Activated effector memory CD4-positive, alpha-beta T cell treated with anti-CD3 and anti-CD28 coated beads, Interleukin-2, amount 50 U/mL, for 16 hours (primary cell): Measurements from ENCODE around the gene TOMM5.

Experiments
- DNase-seq: peaks from one replicate; pipeline ENCODE4 v3.0.0-alpha.2; 2020

Gene TOMM5

DNA sequence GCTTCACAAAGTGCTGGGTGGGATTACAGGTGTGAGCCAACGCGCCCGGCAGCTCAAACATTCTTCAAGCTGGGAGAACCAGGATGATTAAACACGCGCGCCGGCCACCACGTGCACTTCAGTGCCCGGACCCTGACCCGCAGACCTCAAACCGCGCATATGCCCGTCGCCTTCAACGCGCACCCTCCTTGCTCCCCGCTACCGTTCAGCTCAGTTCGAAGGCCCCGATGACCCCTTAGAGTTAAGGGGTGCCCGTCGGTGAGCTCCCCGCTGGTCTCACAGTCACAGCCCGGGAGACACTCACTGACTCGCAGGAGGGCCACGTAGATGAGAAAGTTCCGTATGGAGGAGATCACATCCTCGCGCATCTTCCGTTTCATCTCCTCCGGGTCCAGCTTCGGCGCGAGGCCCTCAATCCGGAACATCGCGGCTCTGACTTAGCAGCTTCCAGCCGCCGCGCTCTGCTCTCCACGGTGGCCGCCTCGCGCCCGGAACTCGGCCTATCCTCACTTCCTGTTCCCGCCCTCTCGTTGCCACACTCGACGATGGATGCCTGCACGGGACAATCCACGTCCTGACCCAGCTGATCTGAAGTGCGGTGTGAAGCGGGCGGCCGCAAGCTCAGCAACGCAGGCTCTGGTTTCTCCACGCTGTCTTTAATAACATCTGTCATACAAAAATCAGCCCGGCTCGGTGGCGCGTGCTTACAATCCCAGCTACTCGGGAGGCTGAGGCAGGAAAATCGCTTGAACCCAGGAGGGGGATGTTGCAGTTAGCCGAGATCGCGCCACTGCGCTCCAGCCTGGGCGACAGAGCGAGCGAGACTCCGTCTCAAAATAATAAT is at the start of gene TOMM5:
TSS of gene TOMM5 (minus strand) at position 490 of the 844 bp plus-strand sequence. CDS start at position 425, 65 bp downstream.
- peak; percentile 96 for DNase-seq

DNA sequence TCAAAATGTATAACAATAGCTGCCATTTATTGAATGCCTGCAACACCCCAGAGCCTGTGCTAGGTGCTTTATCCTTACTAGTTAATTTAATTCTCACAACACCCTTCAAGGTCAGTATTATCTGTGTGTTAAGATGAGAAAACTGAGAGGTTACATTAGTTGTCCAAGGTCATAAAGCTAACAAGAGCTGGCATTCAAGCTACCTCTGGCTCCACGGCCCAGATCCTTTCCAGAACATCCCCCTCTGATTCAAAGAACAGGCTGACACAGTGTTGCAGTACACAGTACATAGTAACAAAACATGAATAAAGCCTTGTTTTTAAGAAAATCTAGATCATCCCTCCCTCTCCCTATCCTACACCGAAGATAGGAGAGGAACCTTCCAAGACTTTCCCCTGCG is 48.9 kb upstream of the TOMM5 start:
- no peak for DNase-seq

DNA sequence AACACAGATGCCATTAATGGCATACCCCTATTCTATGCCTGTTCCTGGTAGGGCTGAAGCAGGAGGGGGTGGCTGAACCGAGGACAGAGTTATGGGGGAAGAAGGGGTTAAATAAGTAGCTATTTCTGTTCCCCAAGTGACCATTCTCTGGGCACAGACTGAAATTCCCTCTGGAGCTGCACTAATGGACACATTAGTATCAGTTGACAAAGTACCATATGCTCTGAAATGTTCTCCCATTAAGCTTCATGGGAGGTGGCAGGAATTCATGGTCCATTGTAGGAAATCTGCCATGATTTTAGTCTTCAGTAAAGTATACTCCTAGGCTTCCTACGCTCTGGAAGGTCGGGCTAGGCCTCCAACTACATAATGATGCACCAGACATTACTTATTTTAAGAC is 47.8 kb upstream of the TOMM5 start:
- DNase-seq, result no peak

DNA sequence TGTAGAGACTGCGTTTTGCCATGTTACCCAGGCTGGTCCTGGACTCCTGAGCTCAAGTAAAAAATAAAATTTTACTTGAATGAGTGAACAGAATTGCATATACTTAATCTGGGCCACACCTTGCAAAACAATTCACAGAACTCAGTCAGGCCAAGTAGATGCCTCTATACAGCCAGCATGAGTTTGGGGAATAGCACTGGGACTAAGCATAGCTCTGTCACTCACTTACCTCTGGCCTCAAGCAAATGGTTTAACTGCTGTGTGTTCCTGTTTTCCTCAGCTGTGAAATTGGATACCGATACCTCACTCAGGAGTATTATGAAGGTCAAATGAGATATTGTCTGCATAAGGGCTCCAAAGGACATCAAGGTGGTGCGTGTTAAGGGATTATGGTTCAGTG is 47.4 kb upstream of the TOMM5 start:
- no peak for DNase-seq

DNA sequence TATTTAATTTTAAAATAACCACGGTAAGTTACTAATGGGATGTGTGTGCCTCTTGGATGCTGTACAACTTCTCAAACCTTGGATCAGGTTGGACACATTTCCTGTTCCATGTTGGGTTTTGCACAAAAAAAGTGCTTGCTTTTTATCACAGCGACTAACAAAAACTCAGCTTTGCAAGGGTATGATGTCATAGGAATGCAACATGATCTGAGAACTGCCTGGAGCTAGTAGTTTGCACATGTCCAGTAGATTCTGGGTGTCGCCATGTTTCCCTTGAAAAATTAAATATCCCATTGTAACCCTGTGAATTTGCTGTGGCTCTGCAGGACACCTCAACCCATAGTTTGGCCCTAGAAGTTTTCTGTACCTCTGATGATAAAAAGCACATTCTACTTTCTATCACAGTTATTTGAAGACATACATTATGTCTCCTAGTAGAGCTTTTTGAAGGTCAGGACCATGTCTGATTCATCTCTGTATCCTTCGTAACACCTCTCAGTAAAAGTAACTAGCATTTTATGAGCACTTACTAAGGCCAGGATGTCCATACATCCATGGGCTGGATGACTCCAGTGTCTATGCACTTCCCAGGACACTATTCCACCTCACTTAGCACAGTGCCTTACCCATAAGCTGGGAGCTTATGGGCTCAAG is 46.8 kb upstream of the TOMM5 start:
- DNase-seq, result no peak

DNA sequence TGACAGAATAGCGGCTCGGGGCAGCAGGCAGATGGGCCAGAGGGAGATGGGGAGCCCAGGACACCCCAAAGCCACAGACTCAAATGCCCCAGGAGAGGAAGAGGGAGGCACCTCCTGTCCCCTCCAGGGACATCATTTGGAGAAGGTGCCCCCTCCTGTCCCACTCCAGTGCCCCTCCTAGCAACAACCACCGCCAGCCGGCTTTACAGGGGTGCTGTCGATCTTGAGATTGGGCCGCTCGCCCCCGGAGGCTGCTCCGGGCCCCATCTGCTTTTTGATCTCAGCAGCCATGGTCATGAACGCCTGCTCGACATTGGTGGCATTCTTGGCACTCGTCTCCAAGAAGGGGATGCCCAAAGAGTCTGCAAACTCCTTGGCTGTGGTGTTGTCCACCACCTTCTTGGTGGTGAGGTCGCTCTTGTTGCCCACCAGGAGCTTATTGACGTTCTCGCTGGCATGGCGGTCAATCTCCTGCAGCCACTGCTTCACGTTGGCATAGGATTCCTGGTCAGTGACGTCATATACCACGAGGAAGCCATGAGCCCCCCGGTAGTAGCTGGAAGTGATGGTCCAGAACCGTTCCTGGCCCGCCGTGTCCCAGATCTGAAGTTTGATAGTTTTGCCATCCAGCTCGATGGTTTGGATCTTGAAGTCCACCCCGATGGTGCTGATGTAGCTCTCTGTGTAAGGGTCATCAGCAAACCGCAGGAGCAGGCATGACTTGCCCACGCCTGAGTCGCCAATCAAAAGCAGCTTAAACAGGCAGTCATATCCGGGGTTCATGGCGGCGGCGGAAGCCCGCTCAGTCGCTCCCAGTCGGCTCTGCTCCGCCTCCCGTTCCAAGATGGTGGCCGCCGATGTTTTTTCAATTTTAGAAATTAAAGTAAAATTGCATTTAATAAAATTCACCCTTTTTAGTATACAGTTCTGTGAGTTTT is 44.4 kb upstream of the TOMM5 start:
- no peak for DNase-seq

DNA sequence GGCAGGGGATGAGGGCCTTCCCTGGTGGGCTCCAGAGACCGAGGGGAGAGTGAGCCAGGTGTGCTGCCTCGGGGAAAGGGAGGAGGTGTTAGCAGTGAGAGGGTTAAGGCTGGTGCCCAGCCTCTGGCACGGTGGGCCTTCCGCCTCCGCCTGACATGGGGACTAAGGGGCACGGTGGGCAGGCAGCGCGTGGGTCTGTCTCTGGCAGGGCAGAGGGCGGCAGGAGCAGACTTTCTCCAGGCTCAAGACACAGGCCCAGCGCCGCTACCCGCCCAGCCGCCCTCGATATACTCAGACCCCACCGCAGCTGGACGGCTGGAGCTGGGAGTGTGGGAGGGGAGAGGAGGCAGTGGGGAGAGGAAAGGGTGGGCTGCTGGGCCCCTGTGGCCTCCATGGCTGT is 43.4 kb upstream of the TOMM5 start:
- DNase-seq, result no peak

DNA sequence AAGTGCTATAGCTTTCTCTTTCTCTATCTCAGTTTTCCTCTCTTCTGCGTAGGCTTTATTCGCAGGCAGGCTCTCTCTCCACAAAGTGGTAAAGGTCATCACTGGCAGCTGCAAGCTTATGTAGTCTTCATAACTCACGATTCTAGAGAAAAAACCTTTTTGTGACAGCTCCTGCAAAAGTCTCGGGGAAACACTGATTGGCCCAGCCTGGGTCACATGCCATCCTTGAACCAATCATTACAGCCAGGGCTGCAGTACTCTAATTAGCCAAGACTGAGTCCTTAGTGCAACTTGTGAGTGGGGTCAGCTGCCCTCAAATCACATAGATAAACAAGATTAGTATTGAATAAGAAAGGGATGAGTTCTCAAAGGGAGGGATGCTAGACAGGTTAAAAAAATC is 40.1 kb upstream of the TOMM5 start:
- no peak for DNase-seq

DNA sequence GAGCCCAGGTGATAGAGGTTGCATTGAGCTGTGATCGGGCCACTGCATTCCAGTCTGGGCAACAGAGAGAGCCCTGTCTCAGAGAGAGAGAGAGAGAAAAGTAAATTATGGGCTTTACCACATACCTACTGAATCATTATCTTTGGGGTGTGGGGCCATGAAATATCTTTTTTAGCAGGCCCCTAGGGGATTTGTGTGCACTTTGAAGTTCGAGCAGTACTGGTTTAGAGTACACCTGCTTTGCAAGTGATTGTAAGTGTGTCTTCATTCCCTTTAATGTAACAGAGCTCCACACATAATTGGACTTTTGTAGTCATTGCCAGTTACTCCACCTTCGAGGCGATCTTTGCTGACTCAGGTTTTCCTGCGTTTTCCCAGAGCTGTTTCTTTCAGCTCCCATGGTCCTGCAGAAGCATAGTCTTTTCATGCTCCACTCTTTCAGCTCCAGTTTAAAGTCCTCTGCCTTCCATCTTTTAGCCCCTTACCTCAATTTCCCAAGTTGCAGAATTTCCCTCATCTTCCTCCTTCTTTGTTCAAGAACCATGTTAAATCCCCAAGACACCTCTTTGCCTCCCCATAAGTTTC is 34.4 kb upstream of the TOMM5 start:
- no peak for DNase-seq

DNA sequence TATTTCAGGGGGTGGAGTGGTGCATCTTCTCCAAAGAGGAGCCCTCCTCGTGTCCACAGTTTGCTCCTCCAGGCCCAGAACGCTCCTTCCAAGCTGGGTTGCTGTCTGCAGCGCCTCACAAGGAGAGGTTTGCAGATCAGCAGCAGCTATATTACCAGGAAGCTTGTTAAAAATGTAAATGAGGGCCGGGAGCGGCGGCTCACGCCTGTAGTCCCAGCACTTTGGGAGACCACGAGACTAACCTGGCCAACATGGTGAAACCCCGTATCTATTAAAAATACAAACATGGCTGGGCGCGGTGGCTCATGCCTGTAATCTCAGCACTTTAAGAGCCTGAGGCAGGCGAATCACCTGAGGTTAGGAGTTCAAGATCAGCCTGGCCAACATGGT is 33.4 kb upstream of the TOMM5 start:
- no peak for DNase-seq

DNA sequence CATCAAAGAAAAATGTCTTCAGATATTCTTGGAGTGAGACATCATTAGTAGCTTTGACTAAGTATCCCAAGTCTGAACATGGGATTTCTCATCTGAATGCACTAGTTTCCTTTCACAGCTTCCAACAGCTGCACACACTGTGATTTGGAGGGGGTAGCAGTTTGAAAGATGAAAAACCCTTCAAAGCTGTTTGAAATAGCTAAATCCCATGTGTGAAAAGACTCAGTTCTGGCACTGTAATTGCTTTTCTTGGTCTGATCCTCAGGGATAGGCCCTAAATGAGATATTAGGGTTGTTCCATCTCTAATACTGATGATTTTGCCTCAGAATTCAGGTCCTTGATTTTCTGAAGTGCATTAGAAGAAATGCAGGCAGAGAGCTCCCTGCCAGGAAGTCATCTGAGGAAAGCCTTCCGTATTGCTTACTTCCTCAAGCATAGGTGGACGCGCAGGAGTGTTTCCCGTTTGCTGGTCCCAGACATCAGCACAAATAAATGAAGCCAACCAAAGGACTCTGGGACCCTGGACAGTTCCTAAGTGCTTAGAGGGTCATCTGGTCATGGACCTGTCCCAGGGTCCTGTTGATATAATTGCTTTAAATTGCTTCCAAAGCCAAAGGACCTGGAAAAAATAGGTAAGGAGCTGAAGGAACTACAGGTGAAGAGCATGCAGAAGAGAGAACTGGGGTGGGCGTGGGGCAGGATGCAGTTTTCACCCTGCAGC is 32.8 kb upstream of the TOMM5 start:
- DNase-seq, result no peak

DNA sequence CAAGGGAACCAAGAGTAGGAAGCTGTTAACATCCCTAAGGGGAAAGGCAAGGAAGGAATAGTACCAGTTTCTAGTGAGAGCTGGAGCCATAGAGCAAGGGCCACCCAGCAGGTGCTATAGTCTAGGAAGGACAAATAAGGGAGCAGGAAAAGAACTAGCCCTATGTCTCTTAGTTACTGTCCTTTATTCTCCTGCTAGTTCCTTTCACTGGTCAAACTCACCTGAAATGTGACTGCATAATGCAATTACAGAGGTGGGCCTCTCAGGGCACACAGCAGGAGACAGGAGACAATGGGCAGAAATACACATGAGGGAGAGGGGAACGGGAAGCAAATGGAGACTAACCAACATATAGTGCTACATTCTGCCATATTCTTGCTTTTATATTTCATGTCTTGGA is 31.7 kb upstream of the TOMM5 start:
- DNase-seq, result no peak

DNA sequence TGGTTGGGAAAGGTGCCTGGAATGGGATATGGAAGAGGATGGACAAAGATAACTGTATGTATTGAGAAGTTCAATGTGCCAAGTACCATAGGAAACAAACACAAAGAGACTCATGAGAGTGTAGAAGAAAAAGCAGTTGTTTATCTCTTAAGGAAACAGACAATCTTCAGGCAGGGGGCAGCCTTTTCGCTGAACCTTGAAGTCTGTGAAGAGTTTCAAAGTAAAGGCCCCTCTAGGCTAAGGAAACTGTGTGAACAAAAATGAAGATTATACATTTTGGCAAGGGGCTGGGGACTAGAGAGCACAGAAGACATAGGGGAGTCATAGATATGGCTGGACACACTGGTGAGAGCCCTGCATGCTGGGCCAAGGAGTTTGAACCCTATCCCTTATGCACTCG is 30.9 kb upstream of the TOMM5 start:
- no peak for DNase-seq

DNA sequence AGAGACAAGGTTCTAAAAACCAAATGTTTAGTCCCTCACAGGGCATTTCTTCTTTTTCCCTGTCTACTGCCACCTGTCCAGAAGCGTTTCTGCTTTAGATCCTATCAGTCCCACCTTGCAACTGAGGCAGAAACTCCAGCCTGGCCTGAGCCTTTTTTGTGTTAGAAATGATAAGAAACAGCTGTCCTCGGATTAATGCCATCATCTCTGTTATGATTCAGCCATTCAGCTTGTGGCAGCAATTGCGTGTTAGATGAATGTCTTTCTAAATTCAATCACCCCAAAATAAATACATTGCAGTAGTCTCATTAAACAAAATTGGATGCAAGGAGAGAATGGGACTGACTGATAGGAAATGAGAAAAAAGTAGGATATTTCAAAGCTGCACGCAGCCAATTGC is 30.1 kb upstream of the TOMM5 start:
- no peak for DNase-seq

DNA sequence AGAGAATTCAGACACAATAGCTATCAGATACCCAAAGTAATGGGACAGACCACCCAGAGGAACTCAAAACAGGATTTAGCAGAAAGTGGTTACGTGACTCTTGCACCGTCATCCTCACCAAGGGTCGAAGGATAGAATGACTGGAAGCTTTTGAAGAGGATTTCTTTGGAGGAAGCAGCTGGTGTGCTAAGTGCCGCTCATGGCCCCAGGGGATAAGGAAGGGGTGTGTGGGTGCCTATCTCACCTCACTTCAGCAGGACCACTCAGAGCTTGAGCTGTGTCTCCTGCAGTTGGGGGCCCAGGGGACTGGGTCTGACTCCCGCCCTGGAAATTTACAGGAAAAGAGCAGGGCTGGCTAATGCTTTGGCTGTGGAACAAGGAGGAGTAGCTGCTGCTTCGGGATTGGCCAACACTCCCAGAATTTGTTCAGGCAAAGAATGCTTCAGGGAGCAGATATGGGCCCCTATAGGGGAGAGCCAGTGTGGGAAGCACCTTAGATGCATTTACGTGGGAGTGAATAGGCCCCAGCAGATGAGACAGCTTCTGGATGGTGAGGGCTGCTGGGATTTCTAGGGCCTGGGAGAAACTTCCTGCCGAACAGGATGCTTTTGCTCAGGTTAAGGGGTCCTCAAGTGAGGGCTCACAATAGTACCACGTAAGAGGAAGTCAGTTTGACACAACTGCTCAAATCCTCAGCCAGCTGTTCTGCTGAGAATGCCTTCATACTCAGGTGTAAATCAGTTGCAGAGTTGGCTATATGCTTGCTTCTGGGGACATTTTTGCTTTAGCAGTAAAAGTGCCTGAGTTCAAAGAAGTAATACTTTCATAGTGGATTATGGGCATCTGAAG is 29.1 kb upstream of the TOMM5 start:
- DNase-seq, result no peak

DNA sequence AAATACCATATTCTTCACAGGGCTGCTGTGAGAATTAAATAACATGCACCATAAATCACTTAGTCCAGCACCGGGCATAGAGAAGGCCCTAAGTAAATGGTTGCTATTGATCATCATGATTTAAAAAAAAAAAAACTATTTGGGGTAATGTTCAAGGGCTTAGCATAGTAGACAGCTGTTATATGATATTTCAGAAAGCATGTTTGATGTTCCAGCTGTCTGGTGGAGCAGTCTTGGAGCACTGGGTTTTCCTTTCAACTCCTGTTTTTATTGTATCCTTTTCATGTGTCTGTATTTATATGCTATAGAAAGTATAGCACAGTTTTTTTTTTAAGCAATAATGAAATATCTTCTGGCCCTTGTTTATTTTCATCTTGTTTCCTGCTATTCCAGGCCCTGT is 28.0 kb upstream of the TOMM5 start:
- no peak for DNase-seq

DNA sequence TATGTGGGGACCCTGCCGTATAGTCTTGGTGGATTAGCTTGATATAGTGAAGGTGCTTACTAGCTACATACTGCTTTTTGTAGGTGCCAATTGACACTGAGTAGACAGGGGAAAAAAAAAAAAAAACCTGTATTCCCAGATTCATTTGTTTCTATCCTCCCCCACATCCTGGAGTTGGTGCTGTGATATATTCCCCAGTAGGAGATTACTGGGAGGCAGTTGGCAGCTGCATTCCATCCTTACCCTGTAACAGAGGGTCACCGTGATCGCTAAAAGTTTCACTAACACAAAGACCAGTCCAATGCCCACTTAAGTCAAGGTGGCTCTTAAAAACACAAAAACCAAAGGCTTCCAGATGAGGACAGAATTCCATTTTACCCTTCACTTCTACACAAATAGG is 27.4 kb upstream of the TOMM5 start:
- no peak for DNase-seq

DNA sequence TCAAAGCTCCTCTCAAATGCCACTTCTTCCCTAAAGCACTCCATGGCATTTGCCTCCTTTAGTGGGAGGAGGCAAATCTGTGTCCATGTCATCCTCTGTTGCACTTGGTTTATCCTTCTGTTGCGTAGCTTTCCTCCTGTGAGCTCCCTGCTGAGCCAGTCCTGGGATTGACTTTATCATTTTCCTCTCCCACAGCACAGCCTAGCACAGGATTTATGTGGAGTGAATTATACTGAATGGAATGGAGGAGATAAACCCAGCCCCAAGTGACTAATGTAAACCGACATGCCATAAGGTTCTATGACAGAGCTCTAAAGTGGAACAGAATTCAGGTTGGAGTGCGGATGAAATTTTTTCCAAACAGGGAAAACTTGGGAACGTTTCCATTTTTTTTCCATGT is 26.4 kb upstream of the TOMM5 start:
- DNase-seq, result no peak

DNA sequence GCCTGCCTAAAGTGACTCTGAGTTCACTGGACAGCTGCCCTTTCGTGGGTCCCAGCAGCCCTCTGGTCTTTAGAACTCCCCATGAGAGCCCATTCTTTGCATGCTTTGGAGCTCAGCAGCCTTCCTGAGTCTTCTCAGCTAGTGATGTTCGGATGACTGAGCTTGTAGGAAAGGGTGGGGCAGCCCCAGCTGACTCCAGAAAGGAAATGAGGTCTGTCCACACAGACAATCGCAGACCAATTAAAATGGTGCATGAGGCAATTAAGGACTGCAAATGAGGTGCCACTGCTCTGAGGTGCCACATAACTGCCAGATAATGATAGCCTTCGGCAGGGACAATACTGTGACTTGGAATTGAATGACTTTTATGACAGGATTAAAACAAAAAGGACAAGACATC is 25.4 kb upstream of the TOMM5 start:
- DNase-seq, result no peak

DNA sequence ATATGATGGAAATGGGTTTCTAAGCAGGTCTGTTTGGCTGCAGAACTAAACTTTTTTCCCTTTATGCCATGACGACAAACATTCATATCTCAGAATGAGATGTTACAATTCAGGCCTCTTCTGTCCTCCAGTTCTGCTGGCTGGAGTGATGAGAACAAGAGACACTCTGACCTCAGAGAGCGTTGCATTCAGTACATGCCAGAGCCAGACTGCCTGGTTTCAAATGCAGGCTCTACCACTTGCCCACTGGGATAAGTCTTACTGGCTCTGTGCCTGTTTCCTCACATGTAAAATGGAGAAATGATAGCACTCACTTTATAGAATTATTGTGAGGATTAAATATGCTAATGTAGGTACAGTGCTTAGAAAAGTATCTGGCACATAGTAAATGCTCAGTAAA is 24.8 kb upstream of the TOMM5 start:
- no peak for DNase-seq

DNA sequence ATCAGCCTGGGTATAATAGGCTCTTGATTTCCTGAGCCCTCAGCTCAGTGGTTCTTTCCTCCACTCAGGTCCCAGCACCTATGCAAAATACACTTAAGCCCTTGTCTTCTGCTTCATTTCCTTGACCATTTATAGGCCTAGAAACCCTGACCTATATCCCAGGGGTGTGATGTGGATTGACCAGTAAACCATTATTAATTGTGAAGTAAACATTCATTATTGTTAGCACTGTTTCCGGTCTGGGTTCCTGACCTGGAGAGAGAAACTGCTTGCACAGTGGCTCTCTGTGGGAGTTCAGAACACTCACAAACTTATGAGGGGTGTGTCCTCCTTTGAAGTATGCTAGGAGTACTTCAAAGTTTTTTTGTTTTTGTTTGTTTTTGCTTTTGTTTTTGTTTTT is 19.6 kb upstream of the TOMM5 start:
- no peak for DNase-seq

DNA sequence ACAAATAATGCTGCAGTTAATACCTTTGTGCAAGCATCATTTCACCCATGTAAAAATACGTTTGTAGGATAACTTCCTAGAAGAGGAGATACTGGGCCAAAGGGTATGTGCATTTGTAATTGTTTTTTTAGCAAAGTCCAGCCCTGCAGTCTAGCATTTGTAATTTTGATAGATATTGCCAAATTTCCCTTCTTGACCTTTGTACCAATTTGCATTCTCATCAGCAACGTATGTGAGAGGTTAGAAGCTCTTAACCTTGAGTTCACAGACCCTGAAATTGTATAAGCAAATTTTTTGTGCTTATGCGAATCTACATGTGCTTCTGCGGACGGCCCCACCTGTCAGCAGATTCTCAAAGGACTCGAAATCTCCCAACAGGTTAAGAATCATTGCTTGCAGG is 18.6 kb upstream of the TOMM5 start:
- DNase-seq, result no peak
